HG03521 (cell line): ENCODE measurements around the gene SLC37A1.

Experiments used
- ATAC-seq: cut with Tn5 transposase; IDR thresholded peaks from one replicate; pipeline ENCODE4 v1.9.1; 2021; ENCODE audit warnings: mild to moderate bottlenecking, moderate library complexity; ENCODE audit not compliant: unreplicated experiment

SLC37A1 gene

DNA sequence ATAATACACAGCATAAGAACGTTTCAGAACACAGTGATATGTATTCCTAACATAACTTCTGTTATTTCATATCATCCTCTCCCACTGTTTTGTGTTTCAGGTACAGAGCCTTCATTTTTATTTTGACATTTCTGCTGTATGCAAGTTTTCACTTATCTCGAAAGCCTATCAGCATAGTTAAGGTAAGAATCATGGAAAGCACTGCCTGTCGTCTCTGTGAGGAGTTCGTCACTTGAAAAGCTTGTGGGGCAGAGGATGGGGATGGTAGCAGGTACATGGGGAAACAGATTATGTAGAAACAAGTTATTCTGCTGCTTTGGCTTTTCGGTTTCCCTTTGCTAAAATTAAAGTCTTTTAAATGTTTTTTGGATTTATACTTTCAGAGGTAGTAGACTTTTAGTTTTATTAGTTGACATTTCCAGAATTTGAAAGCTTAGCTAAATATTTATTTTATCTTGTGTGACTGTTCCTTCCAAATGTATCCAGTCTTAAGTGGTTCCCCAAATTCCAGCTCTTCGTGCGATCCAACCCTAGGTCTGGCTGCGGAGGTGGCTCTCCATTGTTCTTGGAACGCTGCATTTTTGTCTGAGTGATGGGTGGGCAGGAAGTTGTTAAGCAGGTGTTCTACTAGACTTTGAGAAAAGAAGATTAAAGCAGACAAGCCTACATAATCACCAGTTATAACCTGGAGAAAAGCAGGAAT, 12.2 kb downstream of the SLC37A1 start:
- ATAC-seq, result no peak

DNA sequence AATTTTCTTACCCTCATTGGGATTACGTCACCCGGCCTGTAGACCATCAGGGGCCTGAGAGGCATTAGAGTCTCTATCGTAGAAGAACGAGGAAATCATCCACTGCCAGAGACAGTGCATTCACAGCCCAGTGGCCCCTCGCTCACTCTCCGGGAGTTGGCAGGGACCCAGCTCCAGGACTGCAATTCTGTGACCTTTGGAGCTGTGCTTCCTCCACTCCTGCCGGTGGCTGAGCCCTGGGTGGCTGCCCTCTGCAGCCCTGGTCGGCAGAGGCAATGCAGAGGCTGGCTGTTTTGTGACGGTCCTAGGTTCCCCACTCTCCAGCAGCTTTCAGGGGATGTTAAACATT, 12.7 kb downstream of the SLC37A1 start:
- no peak for ATAC-seq

DNA sequence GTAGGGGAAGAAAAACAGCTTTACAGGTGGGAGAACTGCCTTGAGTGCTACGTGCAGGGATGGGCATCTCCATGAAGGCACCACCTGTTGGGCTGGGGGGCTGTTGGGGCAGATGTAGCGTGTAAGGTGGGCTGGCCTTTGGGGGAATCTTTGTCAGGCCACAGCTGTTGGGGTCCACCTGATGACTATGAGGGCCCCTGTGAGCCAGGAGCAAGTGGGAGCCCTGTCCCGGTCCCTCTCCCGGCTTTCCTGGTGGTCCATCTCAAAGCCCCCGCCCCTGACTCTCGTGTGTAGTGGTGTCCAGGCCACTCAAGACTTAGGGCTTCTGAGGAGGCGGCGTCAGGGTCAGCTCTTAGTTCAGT, 13.5 kb downstream of the SLC37A1 start:
- no peak for ATAC-seq

DNA sequence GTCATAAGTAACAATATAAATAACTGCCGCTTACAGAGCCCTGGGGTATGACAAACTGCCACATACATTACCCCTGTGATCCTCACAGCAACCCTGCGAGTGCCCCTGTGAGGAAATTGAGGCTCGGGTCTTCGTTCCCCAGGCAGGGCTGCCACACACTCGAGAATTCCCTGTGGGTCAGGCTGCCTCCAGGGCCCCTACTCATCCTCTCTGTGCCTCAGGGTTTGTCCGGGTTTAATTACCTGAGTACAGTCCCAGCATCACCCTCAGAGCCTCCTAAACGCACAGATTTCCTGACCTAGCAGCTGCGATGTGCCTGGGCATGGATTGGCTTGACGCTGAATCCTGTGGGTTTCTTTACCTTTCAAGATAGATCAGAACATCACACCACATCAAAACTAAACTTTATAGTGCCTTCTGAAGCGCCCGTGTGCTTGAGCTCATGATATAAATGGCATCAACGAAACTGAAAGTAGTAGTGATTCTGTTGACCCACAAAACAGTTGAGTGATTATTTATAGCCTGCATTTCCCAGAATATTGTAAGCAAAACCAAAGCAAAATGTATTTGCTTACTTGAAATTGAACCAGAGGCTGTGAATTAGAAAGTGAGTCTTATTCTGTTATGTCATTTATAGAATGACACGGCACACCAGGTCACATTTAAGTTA, 14.0 kb downstream of the SLC37A1 start:
- no peak for ATAC-seq

DNA sequence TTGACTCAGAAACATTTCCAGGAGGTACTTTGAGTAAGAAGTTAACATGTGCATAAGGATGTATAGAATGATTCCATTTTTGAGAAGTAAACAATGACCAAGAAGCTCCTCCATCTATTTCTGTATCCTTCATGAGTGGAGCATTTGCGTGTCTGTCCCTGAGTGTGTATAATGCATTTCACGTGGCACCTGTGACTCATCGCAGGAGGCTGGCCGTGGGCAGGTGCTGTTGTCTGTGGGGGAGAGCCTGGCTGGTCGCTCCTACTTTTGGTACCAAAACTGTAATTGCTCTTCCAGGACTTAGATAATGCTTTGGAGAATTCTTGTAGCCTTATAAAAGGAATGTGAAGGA, 16.5 kb downstream of the SLC37A1 start:
- no peak for ATAC-seq

DNA sequence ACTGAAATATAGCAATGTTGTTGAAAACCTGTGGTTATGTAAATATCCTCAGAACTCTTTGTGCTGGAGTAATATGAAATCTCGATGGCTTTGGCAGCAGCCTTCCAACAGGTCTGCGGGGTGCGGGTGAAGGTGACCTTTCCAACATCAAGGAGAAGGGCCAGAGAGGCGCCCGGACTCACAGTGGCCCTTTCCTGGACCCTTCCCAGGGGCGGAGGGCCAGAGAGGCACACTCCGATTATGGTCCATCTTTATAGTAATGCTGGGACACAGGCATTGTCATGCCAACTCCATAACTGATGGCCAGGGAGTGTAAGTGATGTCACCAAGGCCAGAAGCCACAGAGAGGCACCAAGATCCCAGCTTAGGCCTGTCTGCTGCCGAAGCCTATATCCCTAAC, 18.1 kb downstream of the SLC37A1 start:
- no peak for ATAC-seq

DNA sequence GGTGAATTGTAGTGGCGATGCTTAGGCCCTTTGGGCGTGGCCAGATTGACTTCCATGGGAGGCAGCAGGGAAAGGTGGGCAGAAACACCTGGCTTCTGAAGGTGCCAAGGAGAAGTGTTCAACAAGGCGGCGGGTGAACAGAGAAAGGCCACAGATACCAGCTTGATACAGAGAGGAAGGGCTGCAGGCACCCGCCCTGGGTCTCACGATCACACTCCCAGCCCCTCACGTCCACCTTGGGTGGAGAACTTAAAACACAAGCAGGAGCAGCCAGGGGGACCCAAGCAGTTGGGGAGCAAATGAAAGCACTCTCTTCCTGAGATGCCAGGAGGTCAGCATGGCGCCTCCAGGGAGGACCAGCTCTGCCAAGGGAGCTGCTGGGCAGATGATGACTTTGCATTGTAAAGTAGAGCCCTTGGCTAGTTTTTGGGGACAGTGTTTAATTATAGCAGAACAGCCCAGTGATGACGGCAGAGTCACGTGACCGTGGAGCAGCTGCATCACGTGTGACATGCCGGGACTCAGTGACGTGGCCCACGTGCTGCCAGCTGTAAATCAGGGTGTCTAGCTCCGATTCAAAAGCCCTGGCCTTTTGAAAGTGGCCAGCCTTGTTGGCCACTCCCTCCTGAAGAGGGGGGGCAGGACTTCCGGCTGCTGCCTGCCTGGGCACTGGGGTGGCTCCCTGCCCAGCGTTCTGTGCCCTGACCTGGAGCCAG, 19.0 kb downstream of the SLC37A1 start:
- ATAC-seq, result no peak

DNA sequence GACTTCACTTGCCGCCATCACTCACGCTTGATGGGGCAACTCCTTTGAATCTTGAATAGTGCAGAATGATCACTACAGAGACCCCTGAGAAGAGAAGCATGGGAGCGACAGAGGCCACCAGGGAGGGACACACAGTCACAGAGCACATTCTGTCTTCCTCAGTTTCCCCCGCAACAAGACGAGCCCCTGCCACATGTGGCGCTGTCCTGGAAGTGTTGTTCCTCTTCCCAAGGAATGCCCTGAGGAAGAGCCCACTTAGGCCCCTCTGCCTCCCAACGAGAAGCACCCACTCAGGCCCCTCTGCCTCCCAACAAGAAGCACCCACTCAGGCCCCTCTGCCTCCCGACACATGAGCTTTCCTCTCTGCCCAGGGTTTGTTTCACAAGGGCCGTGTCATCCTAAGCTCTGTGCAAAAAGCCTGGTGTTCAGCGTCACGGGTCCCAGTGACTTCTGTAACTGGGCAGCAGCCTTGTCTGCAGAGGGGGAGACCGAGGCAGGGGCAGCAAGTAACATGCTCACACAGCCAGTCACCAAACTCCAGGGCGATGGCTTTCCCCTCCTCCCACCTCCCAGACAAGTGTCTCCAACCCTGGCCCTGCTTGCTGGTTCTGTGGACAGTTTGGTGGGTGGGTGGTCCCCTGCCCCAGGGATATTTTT, 19.8 kb downstream of the SLC37A1 start:
- ATAC-seq, result no peak

DNA sequence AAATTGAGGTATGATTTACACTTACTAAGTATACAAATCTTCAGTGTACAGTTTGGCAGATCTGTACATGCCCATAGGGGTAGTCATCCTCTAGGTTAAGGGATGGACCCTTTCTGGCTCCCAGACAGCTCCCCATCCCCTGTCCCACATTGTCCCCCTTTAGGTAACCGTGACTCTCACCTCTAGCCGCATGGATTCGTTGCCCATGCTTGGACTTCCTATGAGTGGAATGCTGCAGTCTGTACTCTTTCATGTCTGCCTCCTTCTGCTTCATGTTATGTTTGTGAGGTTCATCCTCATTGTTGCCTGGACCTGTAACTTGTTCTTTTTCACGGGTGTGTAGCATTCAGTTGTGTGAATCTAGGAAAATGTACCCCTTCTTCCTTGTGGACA, 20.3 kb downstream of the SLC37A1 start:
- no peak for ATAC-seq

DNA sequence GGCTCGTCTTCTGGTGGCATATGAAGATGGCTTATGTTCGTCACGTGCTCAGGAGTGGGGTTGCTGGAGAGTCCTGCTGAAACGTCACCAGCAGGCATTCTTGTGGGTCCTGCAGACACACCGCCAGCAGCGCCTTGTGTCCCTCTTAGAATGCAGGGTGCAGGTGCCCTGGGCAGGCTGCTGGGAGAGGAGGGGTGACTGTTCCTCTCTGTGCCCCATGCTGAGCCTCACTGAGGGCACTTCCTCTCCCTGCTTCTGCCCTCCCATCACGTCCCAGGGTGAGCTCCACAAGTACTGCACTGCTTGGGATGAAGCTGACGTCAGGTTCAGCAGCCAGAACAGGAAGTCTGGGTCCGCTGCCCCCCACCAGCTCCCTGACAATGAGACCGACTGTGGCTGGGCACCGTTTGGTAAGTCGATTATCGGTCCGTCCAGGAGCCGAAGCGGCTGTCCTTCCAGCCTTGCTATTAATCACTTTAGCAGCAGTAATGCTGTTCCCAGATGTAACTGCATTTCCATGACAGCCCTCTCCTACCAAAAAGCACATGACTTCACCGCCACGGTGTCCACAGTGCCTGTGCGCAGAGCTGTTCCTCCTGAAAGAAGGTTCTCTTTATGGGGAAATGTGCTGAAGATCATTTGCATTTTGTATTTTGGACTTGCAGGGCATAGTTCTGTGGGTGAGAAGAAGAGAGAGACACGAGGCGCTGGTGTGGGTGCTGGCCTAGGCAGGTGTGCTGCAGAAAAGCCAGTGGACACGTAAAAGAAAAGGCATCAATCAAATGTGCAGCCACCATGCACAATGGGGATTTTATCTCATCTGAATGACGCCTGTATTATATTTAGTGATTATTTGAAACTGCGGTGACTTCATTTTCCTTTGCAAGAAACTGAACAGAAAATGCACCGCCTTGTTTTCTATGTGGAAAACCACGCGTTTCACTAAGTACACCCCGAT, 21.0 kb downstream of the SLC37A1 start:
- no peak for ATAC-seq

DNA sequence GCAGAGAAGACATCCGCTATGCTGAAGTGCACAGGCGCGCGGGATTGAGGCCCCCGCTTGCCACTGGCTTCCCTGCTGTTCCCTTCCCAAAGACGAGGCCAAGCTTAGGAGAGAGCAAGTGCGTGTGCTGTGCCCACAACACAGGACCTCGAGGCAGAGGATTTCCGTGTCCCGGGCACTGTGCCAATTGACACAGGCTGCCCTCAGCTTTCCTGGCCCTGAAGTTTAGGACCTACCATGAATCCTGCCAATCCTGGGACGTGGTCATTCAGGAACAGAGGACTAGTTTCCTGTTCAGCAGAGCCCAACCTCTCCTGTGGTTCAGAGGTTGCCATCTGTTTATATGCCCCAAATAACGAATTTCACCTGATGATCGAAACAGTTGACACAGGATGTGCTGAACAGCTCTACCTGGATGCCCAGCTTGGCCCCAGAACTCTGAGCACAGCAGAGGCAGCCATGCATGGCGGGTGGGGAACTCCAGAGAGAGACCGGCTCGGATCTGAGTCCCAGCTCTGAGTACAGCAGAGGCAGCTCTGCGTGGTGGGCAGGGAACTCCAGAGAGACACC, 22.0 kb downstream of the SLC37A1 start:
- no peak for ATAC-seq

DNA sequence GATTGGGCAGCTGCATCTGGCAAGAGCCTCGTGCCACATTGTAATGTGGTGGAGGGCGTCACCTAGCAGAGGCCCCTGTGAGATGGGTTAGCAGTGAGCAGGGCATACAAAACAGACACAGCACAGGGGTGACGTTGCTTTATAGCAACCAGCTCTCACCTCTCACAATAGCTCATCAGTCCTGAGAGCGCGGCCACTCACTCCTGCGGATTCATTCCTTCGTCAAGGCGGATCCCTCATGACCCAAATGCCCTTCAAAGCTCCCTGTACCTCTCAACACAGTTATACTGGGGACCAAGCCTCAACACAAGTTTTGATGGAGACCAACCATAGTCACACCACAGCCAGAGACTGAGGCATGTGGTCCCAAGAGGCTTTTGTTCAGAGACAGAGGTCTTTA, 22.9 kb downstream of the SLC37A1 start:
- no peak for ATAC-seq

DNA sequence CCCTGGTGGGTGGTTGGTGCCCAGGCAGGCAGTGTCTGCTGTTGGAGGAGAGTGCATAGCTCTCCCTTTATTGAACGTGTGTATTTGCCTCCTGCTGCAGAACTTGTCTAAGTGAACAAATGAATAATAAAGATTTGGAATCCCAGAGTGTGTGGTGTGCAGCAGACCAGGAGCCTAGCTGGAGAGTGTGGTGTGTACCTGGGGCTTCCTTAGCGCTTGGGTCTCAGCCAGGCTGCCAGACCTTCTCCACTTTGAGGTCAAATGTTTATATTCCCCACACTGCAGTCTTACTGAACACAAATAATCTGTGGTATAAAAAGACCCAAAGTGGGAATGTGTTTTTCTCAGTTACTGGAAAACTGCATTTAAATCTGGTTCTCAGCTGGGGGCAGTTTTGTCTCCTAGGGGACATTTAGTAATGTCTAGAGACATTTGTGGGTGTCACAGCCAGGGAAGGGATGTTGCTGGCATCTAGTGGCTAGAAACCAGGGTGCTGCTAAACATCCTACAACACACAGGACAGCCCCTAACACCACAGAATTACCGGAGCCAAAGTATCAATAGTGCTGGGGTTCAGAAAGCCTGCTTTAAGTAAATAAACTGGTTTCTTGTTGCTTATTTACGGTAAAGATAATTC, 23.6 kb downstream of the SLC37A1 start:
- no peak for ATAC-seq

DNA sequence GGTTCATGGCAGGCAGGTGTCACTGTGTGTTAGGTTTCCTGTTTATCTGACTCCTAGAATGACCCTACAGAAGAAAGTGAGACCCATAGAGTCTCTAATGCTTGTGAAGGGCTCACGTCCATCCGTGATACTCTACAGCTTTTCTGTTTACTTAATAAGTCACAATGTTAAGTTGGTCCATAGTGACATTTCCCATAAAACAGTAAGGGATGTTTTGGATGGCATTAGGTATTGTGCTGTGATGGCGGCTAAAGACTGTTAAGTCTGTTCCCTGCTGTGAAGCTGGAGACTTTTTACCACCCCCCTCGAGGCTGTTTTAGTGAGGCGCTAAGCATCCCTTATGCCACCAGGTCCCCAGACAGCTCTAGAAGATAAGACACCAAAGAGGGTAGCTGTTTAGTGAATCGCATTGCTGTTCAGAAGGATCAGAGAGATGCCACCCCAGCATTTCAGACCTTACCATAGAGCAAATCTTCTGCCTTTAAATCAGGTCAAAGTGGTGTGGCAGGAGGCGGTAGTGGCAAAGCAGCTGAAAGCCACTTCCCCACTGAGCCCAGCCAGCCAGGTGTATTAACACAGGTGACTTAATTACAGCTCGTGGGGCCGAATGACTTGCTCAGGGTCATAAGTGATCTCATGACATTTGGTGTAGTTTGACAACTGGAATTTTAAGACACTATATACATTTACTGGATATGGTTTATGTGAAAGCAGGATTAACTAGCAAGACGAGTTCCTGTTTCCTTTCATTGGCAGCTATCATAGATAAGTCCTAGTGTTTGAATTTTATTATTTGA, 25.0 kb downstream of the SLC37A1 start:
- no peak for ATAC-seq

DNA sequence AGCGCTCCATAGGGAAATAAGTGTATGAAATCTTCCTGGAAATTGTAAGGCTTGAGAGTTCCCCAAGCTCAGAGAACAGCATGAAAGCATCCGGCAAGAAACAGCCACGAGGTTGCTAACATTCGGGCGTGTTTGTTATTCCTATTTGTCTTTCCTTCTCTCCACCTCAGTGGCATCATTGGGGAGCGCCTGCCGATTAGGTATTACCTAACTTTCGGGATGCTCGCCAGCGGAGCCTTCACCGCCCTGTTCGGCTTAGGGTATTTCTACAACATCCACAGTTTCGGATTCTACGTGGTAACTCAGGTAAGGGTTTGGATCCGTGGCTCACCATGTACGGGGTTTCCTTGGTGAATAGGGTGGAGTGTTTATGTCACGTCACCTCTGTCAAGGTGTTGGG, 25.7 kb downstream of the SLC37A1 start:
- no peak for ATAC-seq

DNA sequence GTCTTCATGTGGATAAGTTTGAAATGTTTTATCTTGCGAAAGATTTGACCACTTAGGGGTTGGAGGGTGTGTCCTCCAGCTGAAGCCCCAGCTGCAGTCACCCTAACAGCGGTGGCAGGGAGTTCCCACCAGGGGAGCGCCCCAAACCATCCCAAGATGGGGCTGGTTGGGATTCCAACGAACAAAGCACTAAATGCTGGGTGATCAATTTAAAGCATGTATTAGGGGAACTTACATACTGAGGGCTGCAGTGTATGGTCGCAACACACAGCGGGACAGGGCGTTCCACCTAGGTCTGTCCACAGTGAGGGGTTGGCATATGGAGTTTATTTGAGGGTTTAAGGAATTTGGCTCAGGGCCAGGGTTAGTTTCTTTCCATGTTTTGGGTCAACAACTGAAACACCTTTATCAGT, 26.3 kb downstream of the SLC37A1 start:
- ATAC-seq, result no peak

DNA sequence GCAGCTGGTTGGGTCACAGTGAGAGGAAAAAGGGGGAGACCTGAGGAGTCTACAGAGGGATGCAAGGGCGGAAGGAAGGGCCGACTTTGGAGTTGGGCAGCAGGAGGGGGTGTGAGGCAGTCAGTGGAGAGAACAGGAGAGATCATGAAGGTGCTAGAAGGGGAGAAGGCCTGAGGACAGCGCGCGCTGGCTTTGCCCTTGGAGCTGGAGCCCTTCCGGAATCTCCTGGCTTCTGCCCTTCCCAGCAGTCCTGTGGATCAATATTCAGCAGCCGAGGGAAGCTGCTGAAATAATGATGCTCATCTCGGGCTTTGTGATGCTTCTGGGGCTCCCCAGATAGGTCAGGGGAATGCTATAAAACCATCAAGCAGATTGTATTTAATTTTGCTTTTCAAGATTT, 26.7 kb downstream of the SLC37A1 start:
- ATAC-seq, result no peak

DNA sequence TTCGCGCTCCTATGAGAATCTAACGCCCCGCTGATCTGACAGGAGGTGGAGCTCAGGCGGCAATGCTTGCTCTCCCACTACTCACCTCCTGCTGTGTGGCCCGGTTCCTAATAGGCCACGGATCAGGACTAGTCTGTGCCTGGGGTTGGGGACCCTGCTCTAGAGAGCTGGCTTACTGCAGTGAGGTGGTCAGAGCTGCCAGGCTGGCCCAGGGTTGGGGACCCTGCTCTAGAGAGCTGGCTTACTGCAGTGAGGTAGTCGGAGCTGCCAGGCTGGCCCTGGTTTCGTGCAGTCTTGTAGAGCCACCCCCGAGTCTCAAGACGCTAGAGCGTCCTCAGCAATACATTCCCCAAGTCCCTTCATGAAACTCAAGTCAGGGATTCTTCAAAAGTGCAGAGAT, 27.5 kb downstream of the SLC37A1 start:
- no peak for ATAC-seq

DNA sequence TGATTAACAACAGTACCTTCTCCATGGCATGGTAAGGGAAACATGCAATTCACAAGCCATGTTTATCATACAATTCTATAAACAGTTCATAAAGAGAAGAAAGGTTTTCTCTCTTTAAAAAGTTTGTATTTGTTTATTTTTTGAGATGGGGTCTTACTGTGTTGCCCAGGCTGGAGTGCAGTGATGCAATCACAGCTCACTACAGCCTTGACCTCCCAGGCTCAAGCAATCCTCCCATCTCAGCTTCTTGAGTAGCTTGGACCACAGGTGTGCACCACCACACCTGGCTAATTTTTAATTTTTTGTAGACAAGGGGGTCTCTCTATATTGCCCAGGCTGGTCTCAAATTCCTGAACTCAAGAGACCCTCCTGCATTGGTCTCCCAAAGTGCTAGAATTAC, 28.0 kb downstream of the SLC37A1 start:
- no peak for ATAC-seq
